GM12878 (cell line): Measurements from ENCODE around the gene RAE1. TPM values are rescaled to one million over a fixed set of nuclear protein-coding genes. Genes with fewer than 3 reads are reported as not detected.

Experiments used
- ATAC-seq: fragments of 200-7000 bp; cut with Tn5 transposase; 3 replicates; pipeline ENCODE4 v1.9.1; 2020; ENCODE audit warnings: mild to moderate bottlenecking, moderate library complexity
- BruUV-seq: library from RNA; stranded (reverse); fragments of 400-500 nt; replicated peaks from 2 replicates; lab custom pipeline; 2021; lab: Mats Ljungman, UMichigan
- CTCF ChIA-PET: fragments of 300-600 bp; sonication (Branson Sonifier 250); formaldehyde crosslinking; extraction: SDS; loops from one replicate; lab custom pipeline; 2021; ENCODE audit warnings: inconsistent platforms; lab: Yijun Ruan, JAX
- POLR2A ChIA-PET: fragments of 350-600 bp; formaldehyde crosslinking; extraction: SDS; loops from one replicate; lab custom pipeline; 2021; ENCODE audit warnings: inconsistent platforms; lab: Charles Lee
- RAD21 ChIA-PET: fragments of 300-600 bp; sonication (Branson Sonifier 250); formaldehyde crosslinking; loops from one replicate; lab custom pipeline; 2023; ENCODE audit warnings: antibody characterized with exemption; ENCODE audit not compliant: unreplicated experiment; lab: Charles Lee
- SMC1A ChIA-PET: fragments of 300-600 bp; sonication (Branson Sonifier 250); formaldehyde crosslinking; loops from one replicate; lab custom pipeline; 2023; ENCODE audit not compliant: unreplicated experiment, uncharacterized antibody; lab: Charles Lee
- DNase-seq: peaks from one replicate; pipeline ENCODE4 v3.0.0-alpha.2; 2011; ENCODE audit warnings: low read depth, low spot score
- FAIRE-seq: peaks from 3 replicates; lab custom pipeline; 2011; peaks lifted over from hg19 to GRCh38; lab: Jason Lieb, UNC
- H2AFZ ChIP-seq: 2 replicates; pipeline ENCODE4 v1.6.0; 2011; ENCODE audit warnings: low read depth, low read length, control low read depth; ENCODE audit not compliant: control insufficient read depth
- H3K27ac ChIP-seq: 2 replicates; pipeline ENCODE4 v1.5.1; 2011; ENCODE audit warnings: control low read depth; ENCODE audit not compliant: control insufficient read depth, insufficient read depth
- H3K27me3 ChIP-seq, 2 experiments: replicated peaks in 1 of 2; 2 replicates each; pipeline versions ENCODE4 v1.6.0 to v1.6.1; 2011; ENCODE audit warnings: low read length in 1 of 2; ENCODE audit not compliant: control insufficient read depth in 2 of 2, insufficient read depth in 2 of 2
- H3K36me3 ChIP-seq, 2 experiments: 2 replicates each; pipeline ENCODE4 v1.5.1; 2011; ENCODE audit warnings: low read length in 1 of 2; ENCODE audit not compliant: control insufficient read depth in 2 of 2, insufficient read depth in 2 of 2
- H3K4me1 ChIP-seq: 2 replicates; pipeline ENCODE4 v1.6.1; 2011; ENCODE audit warnings: mild to moderate bottlenecking, low read length, moderate library complexity, mixed read lengths; ENCODE audit not compliant: control insufficient read depth, insufficient read depth
- H3K4me2 ChIP-seq: 2 replicates; pipeline ENCODE4 v1.6.0; 2011; ENCODE audit warnings: control low read depth; ENCODE audit not compliant: control insufficient read depth, insufficient read depth
- H3K4me3 ChIP-seq: fragments of 200-600 bp; sonication (generic); 2 replicates; pipeline ENCODE4 v1.5.1; 2016
- H3K79me2 ChIP-seq: 2 replicates; pipeline ENCODE4 v1.6.0; 2011; ENCODE audit warnings: low read length; ENCODE audit not compliant: control insufficient read depth, insufficient read depth
- H3K9ac ChIP-seq: 2 replicates; pipeline ENCODE4 v1.8.0; 2011; ENCODE audit warnings: low read length, control low read depth, mixed read lengths; ENCODE audit not compliant: control insufficient read depth, insufficient read depth
- H3K9me3 ChIP-seq: replicated peaks from 3 replicates; pipeline ENCODE4 v1.5.1; 2011; ENCODE audit warnings: mild to moderate bottlenecking, low read length; ENCODE audit not compliant: control insufficient read depth, insufficient read depth
- H4K20me1 ChIP-seq: 2 replicates; pipeline ENCODE4 v1.6.0; 2011; ENCODE audit not compliant: control insufficient read depth, insufficient read depth
- IKZF1 ChIP-seq: fragments of 450-650 bp; conservative IDR thresholded peaks from 2 replicates; pipeline ENCODE4 v1.6.1; 2017; ENCODE audit warnings: antibody characterized with exemption, mild to moderate bottlenecking
- IRF5 ChIP-seq: fragments of 450-650 bp; IDR thresholded peaks from 2 replicates; pipeline ENCODE4 v1.6.1; 2017; ENCODE audit warnings: borderline replicate concordance
- MYB ChIP-seq: fragments of 150-350 bp; IDR thresholded peaks from 2 replicates; pipeline ENCODE4 v1.6.1; 2014; ENCODE audit warnings: mild to moderate bottlenecking, low read depth, low read length, borderline replicate concordance
- ZBTB11 ChIP-seq: fragments of 450-650 bp; formaldehyde crosslinking; IDR thresholded peaks from 2 replicates; pipeline ENCODE4 v1.5.0; 2022; ENCODE audit warnings: mild to moderate bottlenecking, missing genetic modification characterization
- ZBTB4 ChIP-seq: fragments of 450-650 bp; formaldehyde crosslinking; IDR thresholded peaks from 2 replicates; pipeline ENCODE4 v1.4.0; 2022; ENCODE audit warnings: mild to moderate bottlenecking, moderate library complexity
- ZZZ3 ChIP-seq: IDR thresholded peaks from 2 replicates; pipeline ENCODE4 v1.6.1; 2011; ENCODE audit warnings: low read depth; ENCODE audit not compliant: control insufficient read depth, insufficient read length
- whole genome bisulfite sequencing: methylation state at CpG from one replicate; pipeline ENCODE4 v1.1.6; 2016; ENCODE audit warnings: low lambda C conversion rate; ENCODE audit not compliant: insufficient replicate concordance, insufficient coverage; ENCODE audit errors: missing lambda C conversion rate; 5-methylcytosine and 5-hydroxymethylcytosine counted together
- in situ Hi-C: fragments of 300-500 bp; cut with MboI; formaldehyde crosslinking; loops from 9 replicates; pipeline ENCODE4 v1.14.3; 2018; ENCODE audit warnings: mixed read lengths
- intact Hi-C: fragments of 100-400 bp; cut with micrococcal nuclease; formaldehyde crosslinking; loops from one replicate; pipeline ENCODE4 v1.14.2; 2022; ENCODE audit not compliant: unreplicated experiment
- polyA plus RNA-seq, 11 experiments: library from polyadenylated mRNA; depleted of rRNA in 4 of 11; unstranded in 6 of 11; stranded (reverse) in 5 of 11; fragments of >200 nt; fragmentation: Nextera tagmentation in 4 of 11; fragmentation: Illumina TruSeq in 1 of 11; extraction: Ambion mirVana in 4 of 11; extraction: Trizol in 1 of 11; gene quantifications; 1 replicate in 1 of 11; 2 replicates in 10 of 11; pipeline versions ENCODE4 v1.2.1 to v1.2.3, GENCODE V29; 2011 to 2016; ENCODE audit warnings: inconsistent platforms in 2 of 11, missing spikeins in 2 of 11, low read depth in 1 of 11
- total RNA-seq, 4 experiments: library from RNA; depleted of rRNA in 3 of 4; stranded (reverse); fragments of >200 nt in 3 of 4; fragmentation: Illumina TruSeq in 1 of 4; extraction: Trizol in 1 of 4; gene quantifications; 2 replicates each; pipeline versions ENCODE4 v1.2.1 to v1.2.3, GENCODE V29; 2013 to 2021

Gene RAE1
- total and polyA plus RNA-seq, 10 of the 15 experiments (the other 5 are each of a cell fraction or from before 2014, with no cell fraction given), result 28.7 to 107 (median 49.3) TPM

GRCh38 chr20:57384486-57384885 lies 33.4 kb downstream of the RAE1 start (continued):
- TF ChIP-seq MYB, result no peak

- in situ Hi-C loops, result loop anchor here (5.0 to 25.0 kb wide), 3 partner anchors 207 to 1277 kb away; partner anchors contain the start of gene STX16
- H3K79me2 ChIP-seq, result no peaks in the 10 kb centered on the region
- H3K4me3 ChIP-seq, result no peak overlapping the region
- H3K4me1 ChIP-seq, result peaks cover 18% of the 10 kb centered on the region
- TF ChIP-seq ZZZ3 (no peak), ZBTB4 (no peak), ZBTB11 (no peak), IKZF1 (no peak), IRF5 (no peak)
- WGBS, result 92% methylated on average over 29 of the region's 29 CpGs
- SMC1A ChIA-PET, result interaction anchor here (1.0 to 7.1 kb wide), 3 partner anchors 13 to 114 kb away, joined by 3 to 48 read pairs (median 5); no protein-coding TSS in a partner anchor
- FAIRE-seq, result no peak
- no peaks in the 10 kb centered on the region for H4K20me1 ChIP-seq
- intact Hi-C loops, result no loop called here
- no peak overlapping the region for H2AFZ ChIP-seq
- no TSS peak for BruUV-seq
- no peak for DNase-seq
- H3K9me3 ChIP-seq, result no peaks in the 10 kb centered on the region
- no peak overlapping the region for H3K27ac ChIP-seq
- POLR2A ChIA-PET, result interaction anchor here (0.6 kb wide), 1 partner anchor 109 kb away, joined by 4 read pairs; no protein-coding TSS in a partner anchor
- RAD21 ChIA-PET, result interaction anchor here (2.2 kb wide), 1 partner anchor 111 kb away, joined by 5 read pairs; no protein-coding TSS in a partner anchor
- CTCF ChIA-PET, result interaction anchor here (1.0 to 3.8 kb wide), 2 partner anchors 108 to 110 kb away, joined by 4 to 36 read pairs; no protein-coding TSS in a partner anchor
- no peak overlapping the region for H3K9ac ChIP-seq
- H3K27me3 ChIP-seq, result no peaks in the 10 kb centered on the region
- H3K36me3 ChIP-seq, result peaks cover 5 to 6% of the 10 kb centered on the region in 2 experiments; a peak in 3 of 4 replicates
- no peak for ATAC-seq
- no peak overlapping the region for H3K4me2 ChIP-seq
These were observed 34.1 kb downstream of the RAE1 start for GRCh38 chr20:57384953-57385761.
